GM12878 (cell line): ENCODE data around the gene ATAD2B.

Experiments used
- POLR2A ChIP-seq: IDR thresholded peaks from 2 replicates; pipeline ENCODE4 v1.6.1; 2011; ENCODE audit warnings: low read depth, mild to moderate bottlenecking, low read length
- ZNF274 ChIP-seq: IDR thresholded peaks from one replicate; pipeline ENCODE4 v1.8.0; 2011; ENCODE audit not compliant: insufficient read length, insufficient read depth

- TF ChIP-seq POLR2A (no peak), ZNF274 (no peak)
Measured at GRCh38 chr2:23901966-23902846, 24.7 kb downstream of the ATAD2B start.
